Measurements from ENCODE around the gene SNRPD3. TPM values are rescaled to one million over a fixed set of nuclear protein-coding genes. Genes with fewer than 3 reads are reported as not detected.
"Not testable (repeated sequence)": the region's sequence is repeated elsewhere in the genome, so short reads cannot be mapped to it uniquely, and the experiment has no call there.

The SNRPD3 gene
- total RNA-seq, 1 experiment from 2014 or later, result 217 TPM

DNA sequence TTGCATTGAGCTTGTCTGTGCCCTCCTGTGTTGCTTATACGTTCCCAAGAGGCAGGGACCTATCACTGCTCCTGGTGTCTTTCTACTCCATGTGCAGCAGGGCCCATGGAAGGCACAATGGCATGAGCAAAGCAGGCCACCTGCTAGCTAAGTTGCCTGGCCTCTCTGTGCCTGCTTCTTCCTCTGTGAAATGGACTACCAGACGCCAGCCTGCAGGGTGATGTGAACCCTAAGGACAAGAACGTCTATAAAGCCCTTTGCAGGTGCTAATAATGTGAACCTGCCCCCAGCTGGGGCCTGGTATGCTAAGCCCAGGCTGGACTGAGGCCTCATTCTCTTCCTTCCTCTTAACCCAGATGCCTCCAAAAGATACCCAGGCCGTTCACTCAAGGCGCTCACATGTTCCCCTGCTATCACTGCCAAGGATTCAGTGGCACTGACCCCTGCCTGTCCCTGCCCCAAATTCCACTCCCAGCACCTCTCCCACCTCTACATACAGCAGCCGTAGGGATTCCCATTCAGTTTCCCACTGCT, 4.8 kb upstream of the SNRPD3 start:
- H3K79me2 ChIP-seq (ENCODE audit: low read length), result peaks cover 64% of the 10 kb centered on the region
- peak overlapping the region; percentile 89 for H3K27ac ChIP-seq (ENCODE audit: low read length)
- no peaks in the 10 kb centered on the region for H3K9me2 ChIP-seq (replicated peaks; ENCODE audit: insufficient read depth, low read length)
- no peaks in the 10 kb centered on the region for H3K9me3 ChIP-seq (ENCODE audit: low read length)
- no peak overlapping the region for H3K4me3 ChIP-seq (ENCODE audit: low read length)
- H3K4me1 ChIP-seq (ENCODE audit: low read length), result peaks cover 36% of the 10 kb centered on the region
- DNase-seq, result no peak
- H3K36me3 ChIP-seq (ENCODE audit: insufficient read depth, low read length), result peaks cover 12% of the 10 kb centered on the region; the same call in 1 of the 2 replicates
- H4K20me1 ChIP-seq (ENCODE audit: insufficient read depth, low read depth, low read length), result peaks cover 26% of the 10 kb centered on the region; the same call in 1 of the 2 replicates
- no peaks in the 10 kb centered on the region for H3K27me3 ChIP-seq (ENCODE audit: low read length)
- no peak overlapping the region for H3K4me2 ChIP-seq (ENCODE audit: low read depth, low read length, poor library complexity, severe bottlenecking)
- H3K9ac ChIP-seq (ENCODE audit: low read length), result no peak overlapping the region
- no peak overlapping the region for H2AFZ ChIP-seq (ENCODE audit: low read length)

DNA sequence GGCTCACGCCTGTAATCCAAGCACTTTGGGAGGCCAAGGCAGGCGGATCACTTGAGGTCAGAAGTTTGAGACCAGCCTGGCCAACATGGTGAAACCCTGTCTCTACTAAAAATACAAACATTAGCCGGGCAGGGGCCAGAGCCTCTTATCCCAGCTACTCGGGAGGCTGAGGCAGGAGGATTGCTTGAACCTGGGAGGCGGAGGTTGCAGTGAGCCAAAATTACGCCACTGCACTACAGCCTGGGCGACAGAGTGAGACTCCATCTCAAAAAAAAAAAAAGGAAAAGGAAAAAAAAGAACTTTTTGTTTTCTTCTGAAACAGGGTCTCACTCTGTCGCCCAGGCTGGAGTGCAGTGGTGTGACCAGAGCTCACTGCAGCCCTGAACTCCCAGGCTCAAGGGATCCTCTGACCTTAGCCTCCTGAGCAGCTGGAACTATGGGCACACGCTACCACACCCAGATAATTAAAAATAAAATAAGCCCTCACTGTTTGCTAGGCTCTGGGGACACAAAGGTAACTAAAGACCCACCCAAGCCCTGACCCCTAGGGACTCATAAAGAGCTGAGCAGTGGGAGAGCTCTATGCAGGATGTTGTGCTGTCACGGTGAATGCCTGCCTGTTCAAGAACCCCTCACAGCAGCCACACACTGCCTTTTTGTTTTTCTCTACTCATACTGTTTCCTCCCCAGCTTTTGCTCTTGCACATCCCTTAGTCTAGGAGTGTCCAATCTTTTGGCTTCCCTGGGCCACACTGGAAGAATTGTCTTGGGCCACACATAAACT, 3.1 kb upstream of the SNRPD3 start:
- DNase-seq, result peak; percentile 88
- H3K4me1 ChIP-seq (ENCODE audit: low read length), result peaks cover 47% of the 10 kb centered on the region

DNA sequence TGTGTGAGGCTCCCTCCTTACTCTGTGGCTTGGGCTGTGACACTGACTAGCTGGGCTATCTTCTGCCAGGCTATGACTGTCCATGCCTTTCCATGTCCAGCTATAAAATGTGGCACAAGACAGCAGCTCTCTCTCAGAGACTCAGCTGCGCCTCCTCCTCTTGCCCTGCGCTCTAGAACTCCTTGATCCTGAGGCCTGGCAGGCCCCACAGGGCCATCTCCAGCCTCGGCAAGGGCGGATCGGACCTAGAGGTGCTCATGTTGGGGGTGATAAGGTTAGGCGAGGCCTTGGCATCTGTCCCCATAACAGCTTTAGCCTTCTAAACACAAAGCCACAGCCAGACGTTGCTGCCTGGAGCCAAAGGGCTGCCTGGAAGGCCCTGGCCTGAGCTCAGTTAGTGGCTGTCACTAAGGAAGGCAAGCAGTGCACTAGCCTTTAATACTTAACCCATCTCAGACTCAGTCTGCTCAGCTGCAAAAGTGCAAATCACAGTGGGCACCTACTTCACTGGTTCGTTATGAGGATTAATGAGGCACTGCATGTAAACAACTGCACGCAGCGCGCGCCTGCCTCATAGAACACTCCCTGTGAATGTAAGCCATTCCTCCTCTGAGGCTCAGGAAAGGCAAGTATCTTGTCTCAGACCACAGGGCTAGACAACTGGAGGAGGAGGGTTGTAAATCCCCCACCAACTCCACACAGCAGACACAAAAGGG, 2.0 kb upstream of the SNRPD3 start:
- no peaks in the 10 kb centered on the region for H3K9me2 ChIP-seq (replicated peaks; ENCODE audit: insufficient read depth, low read length)
- peak overlapping the region; percentile 97 for H3K9ac ChIP-seq (ENCODE audit: low read length)
- peaks cover 33% of the 10 kb centered on the region for H4K20me1 ChIP-seq (ENCODE audit: insufficient read depth, low read depth, low read length)
- no peak overlapping the region for H2AFZ ChIP-seq (ENCODE audit: low read length)
- no peaks in the 10 kb centered on the region for H3K27me3 ChIP-seq (ENCODE audit: low read length)
- peak overlapping the region; percentile 87 for H3K4me2 ChIP-seq (ENCODE audit: low read depth, low read length, poor library complexity, severe bottlenecking)
- H3K9me3 ChIP-seq (ENCODE audit: low read length), result no peaks in the 10 kb centered on the region
- H3K79me2 ChIP-seq (ENCODE audit: low read length), result peaks cover 90% of the 10 kb centered on the region
- peak; percentile 61 for DNase-seq
- peaks cover 58% of the 10 kb centered on the region for H3K4me1 ChIP-seq (ENCODE audit: low read length)
- H3K27ac ChIP-seq (ENCODE audit: low read length), result peak overlapping the region; percentile 89
- peak overlapping the region; percentile 92 for H3K4me3 ChIP-seq (ENCODE audit: low read length)
- H3K36me3 ChIP-seq (ENCODE audit: insufficient read depth, low read length), result peaks cover 33% of the 10 kb centered on the region; the same call in 1 of the 2 replicates

More for the DNA sequence above, 3.1 kb upstream of the SNRPD3 start:
- not testable (repeated sequence) for H3K9me3 ChIP-seq (ENCODE audit: low read length); H3K27me3 ChIP-seq (ENCODE audit: low read length); H3K9me2 ChIP-seq (replicated peaks; ENCODE audit: insufficient read depth, low read length); H2AFZ ChIP-seq (ENCODE audit: low read length)
- peak overlapping the region; percentile 92 for H3K4me3 ChIP-seq (ENCODE audit: low read length)
- peaks cover 81% of the 10 kb centered on the region for H3K79me2 ChIP-seq (ENCODE audit: low read length)
- peak overlapping the region; percentile 89 for H3K27ac ChIP-seq (ENCODE audit: low read length)
- peak overlapping the region; percentile 87 for H3K4me2 ChIP-seq (ENCODE audit: low read depth, low read length, poor library complexity, severe bottlenecking)
- peaks cover 31% of the 10 kb centered on the region for H4K20me1 ChIP-seq (ENCODE audit: insufficient read depth, low read depth, low read length)
- peaks cover 22% of the 10 kb centered on the region; the same call in 1 of the 2 replicates for H3K36me3 ChIP-seq (ENCODE audit: insufficient read depth, low read length)
- peak overlapping the region; percentile 97 for H3K9ac ChIP-seq (ENCODE audit: low read length)

DNA sequence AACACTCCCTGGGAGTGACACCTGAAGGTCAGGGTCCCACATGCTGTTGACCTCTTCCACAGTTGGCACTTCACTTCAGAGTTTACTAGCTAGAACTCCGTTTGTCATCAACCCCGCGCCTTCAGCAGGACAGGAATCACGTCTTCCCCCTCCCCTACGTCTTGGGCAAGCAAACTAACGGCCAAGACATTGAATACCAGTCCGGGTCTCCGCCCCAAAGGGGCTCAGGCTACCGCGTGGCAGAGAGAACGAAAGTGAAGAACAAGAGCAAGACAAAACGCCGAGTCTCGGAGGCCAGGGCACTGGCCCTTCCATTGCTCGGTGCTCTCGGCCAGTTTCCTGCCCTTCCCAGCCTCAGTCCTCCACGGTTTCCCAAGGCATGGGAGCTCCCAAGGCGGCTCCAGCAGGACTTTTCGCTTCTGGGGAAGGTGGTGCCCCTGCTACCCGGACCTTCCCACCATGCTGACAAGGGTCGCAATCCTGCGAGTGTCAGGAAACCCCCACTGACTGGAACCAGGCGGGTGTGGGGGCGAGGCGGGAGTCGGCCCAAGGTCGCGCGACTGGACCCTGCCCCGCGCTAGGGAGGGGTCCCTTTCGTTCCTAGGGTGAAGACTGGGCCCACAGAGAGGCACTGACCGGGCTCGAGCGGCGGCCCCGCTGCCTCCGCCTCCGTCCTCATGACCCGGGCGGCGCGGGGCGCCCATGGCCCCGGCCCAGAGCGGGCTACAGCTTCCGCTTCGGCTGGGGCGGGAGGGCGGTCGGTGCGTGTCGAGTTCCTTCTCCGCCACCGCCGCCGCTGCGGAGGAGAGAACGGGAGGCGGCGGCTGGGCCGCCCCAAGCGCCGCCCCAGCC, 1.3 kb upstream of the SNRPD3 start, which contains the start of gene GUCD1:
GUCD1 (minus strand) TSS at position 826 of the 852 bp plus-strand sequence; CDS start at position 679, 147 bp downstream.
- Histone ChIP-seq H4K20me1 (ENCODE audit: insufficient read depth, low read depth, low read length) (peaks cover 37% of the 10 kb centered on the region), H3K4me3 (ENCODE audit: low read length) (peak within 1 kb of the TSS; percentile 92), H2AFZ (ENCODE audit: low read length) (peak within 1 kb of the TSS; percentile 56), H3K9ac (ENCODE audit: low read length) (peak within 1 kb of the TSS; percentile 97), H3K27ac (ENCODE audit: low read length) (peak within 1 kb of the TSS; percentile 89), H3K9me3 (ENCODE audit: low read length) (no peaks in the 10 kb centered on the region), H3K27me3 (ENCODE audit: low read length) (no peaks in the 10 kb centered on the region), H3K4me1 (ENCODE audit: low read length) (peaks cover 63% of the 10 kb centered on the region), H3K4me2 (ENCODE audit: low read depth, low read length, poor library complexity, severe bottlenecking) (peak within 1 kb of the TSS; percentile 95), H3K36me3 (ENCODE audit: insufficient read depth, low read length) (peaks cover 35% of the 10 kb centered on the region; the same call in 1 of the 2 replicates), H3K79me2 (ENCODE audit: low read length) (peaks cover 90% of the 10 kb centered on the region), H3K9me2 (replicated peaks; ENCODE audit: insufficient read depth, low read length) (no peaks in the 10 kb centered on the region)
- DNase-seq, result peak; percentile 75

DNA sequence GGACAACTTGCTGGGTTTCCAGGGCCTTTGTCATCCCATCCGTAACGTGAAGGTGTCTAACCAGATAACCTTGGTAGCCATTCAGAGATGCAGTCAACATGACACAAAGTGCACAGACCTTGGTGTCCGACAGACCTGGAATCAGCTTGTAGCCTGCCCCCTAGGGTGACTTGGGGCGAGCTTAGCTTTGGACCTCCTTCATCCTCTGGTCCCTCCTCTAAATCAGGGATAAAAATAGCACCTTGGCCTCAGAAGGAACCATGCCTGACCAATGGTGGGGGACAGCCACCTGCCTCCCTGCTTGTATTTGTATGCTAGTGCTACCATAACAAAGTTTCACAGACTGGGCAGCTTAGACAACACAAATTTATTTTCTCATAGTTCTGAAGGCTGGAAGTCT, 3.7 kb downstream of the SNRPD3 start:
- H3K36me3 ChIP-seq (ENCODE audit: insufficient read depth, low read length), result peaks cover 46% of the 10 kb centered on the region; the same call in 1 of the 2 replicates
- H3K4me3 ChIP-seq (ENCODE audit: low read length), result no peak overlapping the region
- no peak overlapping the region for H3K4me2 ChIP-seq (ENCODE audit: low read depth, low read length, poor library complexity, severe bottlenecking)
- no peaks in the 10 kb centered on the region for H3K9me2 ChIP-seq (replicated peaks; ENCODE audit: insufficient read depth, low read length)
- H3K4me1 ChIP-seq (ENCODE audit: low read length), result peaks cover 27% of the 10 kb centered on the region
- no peak for DNase-seq
- peaks cover 44% of the 10 kb centered on the region for H4K20me1 ChIP-seq (ENCODE audit: insufficient read depth, low read depth, low read length)
- H3K79me2 ChIP-seq (ENCODE audit: low read length), result peaks cover 77% of the 10 kb centered on the region
- H3K9ac ChIP-seq (ENCODE audit: low read length), result no peak overlapping the region
- no peaks in the 10 kb centered on the region for H3K27me3 ChIP-seq (ENCODE audit: low read length)
- H2AFZ ChIP-seq (ENCODE audit: low read length), result no peak overlapping the region
- no peak overlapping the region for H3K27ac ChIP-seq (ENCODE audit: low read length)
- no peaks in the 10 kb centered on the region for H3K9me3 ChIP-seq (ENCODE audit: low read length)

DNA sequence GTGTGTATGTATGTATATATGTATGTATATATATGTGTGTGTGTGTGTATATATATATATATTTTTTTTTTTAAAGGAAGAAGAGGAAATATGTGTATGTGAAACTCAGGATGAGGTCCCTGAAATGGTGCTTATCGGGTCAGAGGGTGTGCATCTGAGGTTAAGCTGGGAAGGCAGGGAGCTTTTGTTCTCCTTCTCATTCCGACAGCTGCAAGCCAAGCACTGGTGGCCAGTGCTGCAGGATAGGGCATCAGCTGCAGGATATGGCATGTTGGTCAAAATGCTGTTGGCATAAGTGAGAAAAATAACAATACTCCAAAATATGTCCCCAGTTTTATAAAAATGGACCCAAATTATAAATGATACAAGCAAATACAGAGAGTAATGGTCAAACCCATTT, 7.4 kb downstream of the SNRPD3 start:
- Histone ChIP-seq H3K4me2 (ENCODE audit: low read depth, low read length, poor library complexity, severe bottlenecking) (no peak overlapping the region), H3K36me3 (ENCODE audit: insufficient read depth, low read length) (peaks cover 30% of the 10 kb centered on the region; the same call in 1 of the 2 replicates), H2AFZ (ENCODE audit: low read length) (no peak overlapping the region), H3K27me3 (ENCODE audit: low read length) (no peaks in the 10 kb centered on the region), H3K4me3 (ENCODE audit: low read length) (no peak overlapping the region), H3K79me2 (ENCODE audit: low read length) (peaks cover 76% of the 10 kb centered on the region), H3K9me2 (replicated peaks; ENCODE audit: insufficient read depth, low read length) (no peaks in the 10 kb centered on the region), H4K20me1 (ENCODE audit: insufficient read depth, low read depth, low read length) (peaks cover 60% of the 10 kb centered on the region), H3K4me1 (ENCODE audit: low read length) (peaks cover 10% of the 10 kb centered on the region), H3K9ac (ENCODE audit: low read length) (no peak overlapping the region), H3K27ac (ENCODE audit: low read length) (no peak overlapping the region), H3K9me3 (ENCODE audit: low read length) (no peaks in the 10 kb centered on the region)
- DNase-seq, result no peak

DNA sequence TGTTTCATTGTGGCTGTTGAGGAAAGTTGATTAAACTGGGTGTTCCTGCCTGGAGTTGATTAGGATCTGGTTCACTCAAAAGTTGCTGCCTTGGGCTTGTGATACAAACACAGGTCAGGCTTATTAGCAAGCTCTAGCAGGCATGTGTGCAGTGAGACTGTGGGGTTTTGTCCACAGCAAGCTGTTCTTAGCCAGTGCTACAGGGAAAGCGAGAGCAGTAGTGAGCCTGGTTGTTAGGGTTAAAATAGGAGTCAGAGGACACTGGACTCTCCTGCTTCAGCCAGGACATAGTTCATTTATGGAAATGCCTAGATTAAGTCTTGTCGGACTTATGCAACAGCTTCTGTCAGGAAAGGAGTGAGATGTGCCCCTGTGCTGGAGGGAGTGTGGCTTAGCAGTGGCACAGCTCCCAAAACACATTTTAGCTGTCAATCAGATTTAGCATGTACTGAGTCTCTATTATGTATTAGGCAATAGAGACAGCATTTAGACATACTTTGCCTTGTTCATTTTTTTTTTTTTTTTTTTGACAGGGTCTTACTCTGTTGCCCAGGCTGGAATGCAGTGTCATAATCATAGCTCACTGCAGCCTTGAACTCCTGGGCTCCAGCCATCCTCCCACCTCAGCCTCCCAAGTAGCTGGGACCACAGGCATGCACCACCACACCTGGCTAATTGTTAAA, 8.7 kb downstream of the SNRPD3 start:
- no peak overlapping the region for H3K27ac ChIP-seq (ENCODE audit: low read length)
- no peak overlapping the region for H3K4me2 ChIP-seq (ENCODE audit: low read depth, low read length, poor library complexity, severe bottlenecking)
- H3K36me3 ChIP-seq (ENCODE audit: insufficient read depth, low read length), result peaks cover 30% of the 10 kb centered on the region; the same call in 1 of the 2 replicates

More for the DNA sequence above, 8.7 kb downstream of the SNRPD3 start:
- Histone ChIP-seq H3K79me2 (ENCODE audit: low read length) (peaks cover 69% of the 10 kb centered on the region), H2AFZ (ENCODE audit: low read length) (no peak overlapping the region), H3K4me1 (ENCODE audit: low read length) (no peaks in the 10 kb centered on the region; the same call in 1 of the 2 replicates), H3K9me2 (replicated peaks; ENCODE audit: insufficient read depth, low read length) (no peaks in the 10 kb centered on the region), H3K9ac (ENCODE audit: low read length) (no peak overlapping the region), H4K20me1 (ENCODE audit: insufficient read depth, low read depth, low read length) (peaks cover 58% of the 10 kb centered on the region), H3K27me3 (ENCODE audit: low read length) (no peaks in the 10 kb centered on the region), H3K4me3 (ENCODE audit: low read length) (no peak overlapping the region), H3K9me3 (ENCODE audit: low read length) (no peaks in the 10 kb centered on the region)
- DNase-seq, result no peak
